HPDE6-E6E7 (cell line): ENCODE results near the gene CDY1.
"Not testable (repeated sequence)": the region's sequence is repeated elsewhere in the genome, so short reads cannot be mapped to it uniquely, and the experiment has no call there.

Source experiments
- DNase-seq: peaks from one replicate; pipeline ENCODE4 v3.0.0; 2011; ENCODE audit warnings: missing footprints; ENCODE audit errors: extremely low spot score

CDY1 gene, protein sequence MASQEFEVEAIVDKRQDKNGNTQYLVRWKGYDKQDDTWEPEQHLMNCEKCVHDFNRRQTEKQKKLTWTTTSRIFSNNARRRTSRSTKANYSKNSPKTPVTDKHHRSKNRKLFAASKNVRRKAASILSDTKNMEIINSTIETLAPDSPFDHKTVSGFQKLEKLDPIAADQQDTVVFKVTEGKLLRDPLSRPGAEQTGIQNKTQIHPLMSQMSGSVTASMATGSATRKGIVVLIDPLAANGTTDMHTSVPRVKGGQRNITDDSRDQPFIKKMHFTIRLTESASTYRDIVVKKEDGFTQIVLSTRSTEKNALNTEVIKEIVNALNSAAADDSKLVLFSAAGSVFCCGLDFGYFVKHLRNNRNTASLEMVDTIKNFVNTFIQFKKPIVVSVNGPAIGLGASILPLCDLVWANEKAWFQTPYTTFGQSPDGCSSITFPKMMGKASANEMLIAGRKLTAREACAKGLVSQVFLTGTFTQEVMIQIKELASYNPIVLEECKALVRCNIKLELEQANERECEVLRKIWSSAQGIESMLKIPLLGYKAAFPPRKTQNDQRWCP

GRCh38 chrY:25621817-25622216 is at the start of gene CDY1:
TSS of gene CDY1 (plus strand) at chrY:25622117. CDS start at chrY:25622443, 326 bp downstream.
- DNase-seq = not testable (repeated sequence)

- not testable (repeated sequence) for DNase-seq
Measured at GRCh38 chrY:25593336-25593735, 28.6 kb upstream of the CDY1 start.

DNA sequence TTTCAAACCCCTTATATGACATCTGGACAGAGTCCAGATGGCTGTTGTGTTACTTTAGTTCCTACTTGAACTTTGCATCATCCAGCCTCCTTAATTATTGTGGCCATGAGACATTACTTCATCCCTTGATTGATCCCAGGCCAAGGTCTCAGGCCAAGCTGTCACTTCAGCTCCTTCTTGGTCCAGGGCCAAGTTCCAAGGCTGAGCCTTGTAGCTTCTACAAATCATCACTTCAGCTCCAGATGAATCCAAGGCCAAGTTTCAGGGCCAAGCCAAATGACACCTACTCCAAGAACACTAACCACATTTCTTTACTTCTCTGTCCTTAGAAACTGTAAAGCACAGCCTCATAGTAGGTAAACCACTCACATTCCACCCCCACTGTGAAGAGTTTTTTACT is 1.7 kb upstream of the CDY1 start:
- not testable (repeated sequence) for DNase-seq

DNA sequence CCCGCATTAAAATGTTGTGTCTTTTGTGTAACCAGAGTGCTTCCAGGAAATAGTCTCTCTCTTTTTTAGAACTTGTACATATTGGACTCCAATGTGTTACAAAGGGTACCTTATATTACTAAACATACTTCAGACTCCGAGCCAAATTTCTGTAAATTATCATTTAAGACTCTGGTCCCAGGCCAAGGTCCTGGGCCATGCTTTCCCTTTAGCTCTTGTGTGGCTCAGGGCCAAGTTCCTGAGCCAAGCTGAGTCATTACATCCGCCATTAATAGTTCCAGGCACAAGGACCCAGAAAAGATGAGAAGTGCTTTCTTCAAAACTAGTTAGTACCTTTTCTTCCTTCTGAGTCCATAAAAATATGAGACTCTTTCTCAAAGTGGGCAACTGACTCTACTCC is 4.6 kb downstream of the CDY1 start:
- DNase-seq = not testable (repeated sequence)

- not testable (repeated sequence) for DNase-seq
Measured at GRCh38 chrY:25630383-25631112, 8.6 kb downstream of the CDY1 start.

DNA sequence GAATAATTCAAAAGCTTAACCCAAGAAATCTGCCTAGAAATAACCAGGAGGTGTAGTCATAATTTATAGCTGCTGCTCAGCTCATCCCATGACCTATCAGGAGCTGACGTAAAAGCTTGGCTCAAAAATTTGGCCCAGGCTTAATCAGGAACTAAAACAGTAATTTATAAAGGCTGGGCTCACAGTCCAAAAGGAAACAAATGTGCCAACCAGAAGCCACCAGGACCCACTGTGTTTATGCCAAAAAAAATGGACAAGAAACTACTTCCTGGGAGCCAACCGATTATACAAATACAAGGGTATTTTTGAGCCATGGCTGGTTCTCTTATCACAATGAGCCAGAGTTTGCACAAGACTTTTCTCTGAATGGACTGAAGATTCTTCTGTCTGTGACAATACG is 17.9 kb downstream of the CDY1 start:
- DNase-seq = not testable (repeated sequence)

- DNase-seq = not testable (repeated sequence)
Measured at GRCh38 chrY:25643024-25643915, 21.4 kb downstream of the CDY1 start.
